Neural cell (in vitro differentiated cells): ENCODE data around the gene CD151. TPM values are rescaled to one million over a fixed set of nuclear protein-coding genes. Genes with fewer than 3 reads are reported as not detected.

ENCODE experiments used
- H2AFZ ChIP-seq: fragments of 200-600, 300-800 bp; sonication (generic), shearing (Covaris generic); 2 replicates; pipeline ENCODE4 v1.6.0; 2014; ENCODE audit warnings: low read depth, mild to moderate bottlenecking, antibody characterized with exemption, low read length, moderate library complexity
- H3F3A ChIP-seq: fragments of 200-600 bp; shearing (Covaris generic); 2 replicates; pipeline ENCODE4 v1.6.1; 2016; ENCODE audit warnings: mild to moderate bottlenecking, moderate library complexity, mixed read lengths, antibody characterized with exemption, low read length; ENCODE audit not compliant: insufficient read depth, poor library complexity, severe bottlenecking
- H3K27ac ChIP-seq: fragments of 200-600, 300-800 bp; sonication (generic), shearing (Covaris generic); 2 replicates; pipeline ENCODE4 v1.5.1; 2014; ENCODE audit warnings: mild to moderate bottlenecking, low read length, moderate library complexity
- H3K27me3 ChIP-seq: fragments of 300-800, 200-600 bp; sonication (generic), shearing (Covaris generic); 2 replicates; pipeline ENCODE4 v1.6.0; 2014; ENCODE audit warnings: mild to moderate bottlenecking, low read depth, low read length, moderate library complexity; ENCODE audit not compliant: insufficient read depth
- H3K36me3 ChIP-seq: fragments of 300-800, 200-600 bp; sonication (generic), shearing (Covaris generic); 2 replicates; pipeline ENCODE4 v1.5.1; 2014; ENCODE audit warnings: mild to moderate bottlenecking, antibody characterized with exemption, low read length, moderate library complexity; ENCODE audit not compliant: insufficient read depth
- H3K4me2 ChIP-seq: fragments of 300-800, 200-600 bp; sonication (generic), shearing (Covaris generic); 2 replicates; pipeline ENCODE4 v1.6.0; 2014; ENCODE audit warnings: mild to moderate bottlenecking, low read length
- H3K4me3 ChIP-seq: fragments of 300-800, 200-600 bp; sonication (generic), shearing (Covaris generic); 2 replicates; pipeline ENCODE4 v1.5.1; 2014; ENCODE audit warnings: mild to moderate bottlenecking, low read length, moderate library complexity
- H3K79me2 ChIP-seq: fragments of 200-600 bp; shearing (Covaris generic); replicated peaks from 2 replicates; pipeline ENCODE4 v1.6.0; 2014; ENCODE audit warnings: mild to moderate bottlenecking, low read length, moderate library complexity; ENCODE audit not compliant: insufficient read depth
- H3K9ac ChIP-seq: fragments of 300-800, 200-600 bp; sonication (generic), shearing (Covaris generic); 2 replicates; pipeline ENCODE4 v1.6.1; 2016; ENCODE audit warnings: mild to moderate bottlenecking, low read length, mixed read lengths
- H3K9me2 ChIP-seq: fragments of 200-600 bp; shearing (Covaris generic); 2 replicates; pipeline ENCODE4 v1.6.1; 2016; ENCODE audit warnings: mild to moderate bottlenecking, low read length, mixed read lengths; ENCODE audit not compliant: insufficient read depth
- H3K9me3 ChIP-seq: fragments of 200-600, 300-800 bp; sonication (generic), shearing (Covaris generic); 2 replicates; pipeline ENCODE4 v1.6.1; 2016; ENCODE audit warnings: mild to moderate bottlenecking, mixed run types, low read length, moderate library complexity, mixed read lengths
- H4K20me1 ChIP-seq: fragments of 200-600 bp; shearing (Covaris generic); 2 replicates; pipeline ENCODE4 v1.6.1; 2016; ENCODE audit warnings: mild to moderate bottlenecking, mixed run types; ENCODE audit not compliant: insufficient read depth
- EP300 ChIP-seq: fragments of 450-650 bp; conservative IDR thresholded peaks from 2 replicates; pipeline ENCODE4 v1.6.1; 2014; ENCODE audit warnings: antibody characterized with exemption, mild to moderate bottlenecking, moderate library complexity; ENCODE audit not compliant: poor library complexity, severe bottlenecking
- EZH2 ChIP-seq: fragments of 200-600, 300-800 bp; shearing (Covaris generic), sonication (generic); IDR thresholded peaks from 2 replicates; pipeline ENCODE4 v1.6.1; 2014; ENCODE audit warnings: antibody characterized with exemption, low read length, borderline replicate concordance, mild to moderate bottlenecking; ENCODE audit not compliant: insufficient read depth, poor library complexity, severe bottlenecking
- MXI1 ChIP-seq: fragments of 450-650 bp; conservative IDR thresholded peaks from 2 replicates; pipeline ENCODE4 v1.6.1; 2014; ENCODE audit warnings: antibody characterized with exemption, mild to moderate bottlenecking; ENCODE audit not compliant: poor library complexity, severe bottlenecking
- POLR2AphosphoS5 ChIP-seq: IDR thresholded peaks from 2 replicates; pipeline ENCODE4 v1.6.1; 2012
- RAD21 ChIP-seq: fragments of 450-650 bp; conservative IDR thresholded peaks from 2 replicates; pipeline ENCODE4 v1.6.1; 2014; ENCODE audit warnings: antibody characterized with exemption, mild to moderate bottlenecking, moderate library complexity
- REST ChIP-seq: IDR thresholded peaks from 2 replicates; pipeline ENCODE4 v1.6.1; 2012; ENCODE audit warnings: borderline replicate concordance
- SMC3 ChIP-seq: fragments of 450-650 bp; conservative IDR thresholded peaks from 2 replicates; pipeline ENCODE4 v1.6.1; 2014; ENCODE audit warnings: antibody characterized with exemption, mild to moderate bottlenecking, moderate library complexity; ENCODE audit not compliant: poor library complexity
- TAF1 ChIP-seq: IDR thresholded peaks from 2 replicates; pipeline ENCODE4 v1.6.1; 2012; ENCODE audit warnings: low read depth
- polyA plus RNA-seq: library from polyadenylated mRNA; depleted of rRNA; stranded (reverse); fragments of >200 nt; gene quantifications from 2 replicates; pipeline ENCODE4 v1.2.3, GENCODE V29; 2014
- TF ChIP-seq, protein P1 (sequence below): fragments of 450-650 bp; IDR thresholded peaks from 2 replicates; pipeline ENCODE4 v1.5.1; 2014; ENCODE audit warnings: antibody characterized with exemption, mild to moderate bottlenecking, moderate library complexity; ENCODE audit not compliant: poor library complexity, severe bottlenecking

Gene CD151
- polyA plus RNA-seq, 1 donor from 2014 or later = 70.8 TPM

GRCh38 chr11:836700-837099, 3.9 kb downstream of the CD151 start:
- no peaks in the 10 kb centered on the region for H3K36me3 ChIP-seq
- no peak overlapping the region for H3K4me3 ChIP-seq
- peaks cover 6% of the 10 kb centered on the region for H3K79me2 ChIP-seq
- no peak overlapping the region for H3K4me2 ChIP-seq
- H4K20me1 ChIP-seq = no peaks in the 10 kb centered on the region
- no peaks in the 10 kb centered on the region for H3K9me3 ChIP-seq
- H3K27me3 ChIP-seq = no peaks in the 10 kb centered on the region
- no peaks in the 10 kb centered on the region for H3F3A ChIP-seq
- H2AFZ ChIP-seq = no peak overlapping the region
- H3K27ac ChIP-seq = no peak overlapping the region
- TF ChIP-seq TAF1 (no peak), EZH2 (no peak), POLR2AphosphoS5 (no peak), MXI1 (no peak), EP300 (no peak), REST (no peak), SMC3 (no peak), RAD21 (no peak)
- TF ChIP-seq, protein P1, sequence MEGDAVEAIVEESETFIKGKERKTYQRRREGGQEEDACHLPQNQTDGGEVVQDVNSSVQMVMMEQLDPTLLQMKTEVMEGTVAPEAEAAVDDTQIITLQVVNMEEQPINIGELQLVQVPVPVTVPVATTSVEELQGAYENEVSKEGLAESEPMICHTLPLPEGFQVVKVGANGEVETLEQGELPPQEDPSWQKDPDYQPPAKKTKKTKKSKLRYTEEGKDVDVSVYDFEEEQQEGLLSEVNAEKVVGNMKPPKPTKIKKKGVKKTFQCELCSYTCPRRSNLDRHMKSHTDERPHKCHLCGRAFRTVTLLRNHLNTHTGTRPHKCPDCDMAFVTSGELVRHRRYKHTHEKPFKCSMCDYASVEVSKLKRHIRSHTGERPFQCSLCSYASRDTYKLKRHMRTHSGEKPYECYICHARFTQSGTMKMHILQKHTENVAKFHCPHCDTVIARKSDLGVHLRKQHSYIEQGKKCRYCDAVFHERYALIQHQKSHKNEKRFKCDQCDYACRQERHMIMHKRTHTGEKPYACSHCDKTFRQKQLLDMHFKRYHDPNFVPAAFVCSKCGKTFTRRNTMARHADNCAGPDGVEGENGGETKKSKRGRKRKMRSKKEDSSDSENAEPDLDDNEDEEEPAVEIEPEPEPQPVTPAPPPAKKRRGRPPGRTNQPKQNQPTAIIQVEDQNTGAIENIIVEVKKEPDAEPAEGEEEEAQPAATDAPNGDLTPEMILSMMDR = no peak
- no peaks in the 10 kb centered on the region for H3K9me2 ChIP-seq
- no peak overlapping the region for H3K9ac ChIP-seq

DNA sequence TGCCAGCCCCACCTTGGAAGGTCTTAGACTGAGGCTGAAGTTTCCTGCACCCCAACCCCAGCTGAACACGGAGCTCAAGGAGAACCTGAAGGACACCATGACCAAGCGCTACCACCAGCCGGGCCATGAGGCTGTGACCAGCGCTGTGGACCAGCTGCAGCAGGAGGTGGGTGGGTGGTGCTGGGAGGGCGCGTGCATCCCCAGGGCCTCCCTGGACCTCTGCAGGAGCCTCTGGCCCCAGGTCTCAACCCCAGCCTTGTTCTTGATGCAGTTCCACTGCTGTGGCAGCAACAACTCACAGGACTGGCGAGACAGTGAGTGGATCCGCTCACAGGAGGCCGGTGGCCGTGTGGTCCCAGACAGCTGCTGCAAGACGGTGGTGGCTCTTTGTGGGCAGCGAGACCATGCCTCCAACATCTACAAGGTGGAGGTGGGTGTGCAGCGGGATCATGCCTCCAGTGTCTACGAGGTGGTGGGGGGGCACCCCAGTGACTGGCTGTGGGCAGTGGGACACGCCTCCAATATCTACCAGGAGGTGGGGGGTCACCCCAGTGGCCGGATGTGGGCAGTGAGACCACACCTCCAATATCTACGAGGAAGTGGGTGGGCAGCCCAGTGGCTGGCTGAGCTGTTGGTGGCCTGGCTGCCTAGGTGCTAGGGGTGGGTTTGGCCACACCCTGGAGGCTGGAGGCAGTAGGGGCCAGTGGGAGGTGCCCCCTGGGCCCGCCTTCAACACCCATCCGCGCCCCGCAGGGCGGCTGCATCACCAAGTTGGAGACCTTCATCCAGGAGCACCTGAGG, 4.6 kb downstream of the CD151 start:
- no peaks in the 10 kb centered on the region for H4K20me1 ChIP-seq
- no peaks in the 10 kb centered on the region for H3K36me3 ChIP-seq
- peaks cover 12% of the 10 kb centered on the region for H3K79me2 ChIP-seq

More for the DNA sequence above, 4.6 kb downstream of the CD151 start:
- TF ChIP-seq REST = no peak
- Histone ChIP-seq H3K9ac (no peak overlapping the region), H3K9me2 (no peaks in the 10 kb centered on the region), H2AFZ (no peak overlapping the region), H3F3A (no peaks in the 10 kb centered on the region), H3K4me2 (no peak overlapping the region), H3K27me3 (no peaks in the 10 kb centered on the region), H3K9me3 (no peaks in the 10 kb centered on the region), H3K27ac (no peak overlapping the region), H3K4me3 (no peak overlapping the region)
